ENCODE measurements around the gene OPTC.

OPTC gene

DNA sequence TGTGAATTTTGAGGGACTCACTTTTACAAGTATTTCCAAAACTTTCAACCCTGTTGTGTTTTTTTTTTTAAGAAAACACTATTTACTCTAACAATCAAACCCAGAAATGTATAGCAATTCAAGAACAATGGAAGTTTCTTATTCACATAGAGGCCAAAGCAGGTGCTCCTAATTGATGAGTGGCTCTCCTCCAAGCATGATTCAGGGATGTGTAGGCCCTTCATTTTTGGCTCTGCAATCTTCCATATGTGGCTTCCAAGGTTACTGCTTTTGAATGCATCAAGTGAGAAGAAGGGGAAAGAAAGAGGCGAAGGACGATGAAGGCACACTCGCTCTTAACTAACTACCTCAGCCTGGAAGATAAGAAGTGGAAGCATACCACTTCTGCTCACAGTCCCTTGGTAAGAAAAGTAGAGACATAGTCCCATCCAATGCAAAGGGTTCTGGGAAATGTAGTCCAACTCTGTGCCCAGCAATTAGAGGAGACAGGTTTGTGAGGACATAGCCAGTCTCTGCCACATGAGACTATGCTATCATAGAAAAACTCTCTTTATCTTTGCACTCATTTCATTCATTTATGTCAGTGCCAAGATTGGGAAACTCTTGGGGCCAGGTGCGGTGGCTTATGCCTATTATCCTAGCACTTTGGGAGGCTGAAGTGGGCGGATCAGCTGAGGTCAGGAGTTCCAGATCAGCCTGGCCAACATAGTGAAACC is 46.0 kb downstream of the OPTC start:
- DNase-seq = no peak

DNA sequence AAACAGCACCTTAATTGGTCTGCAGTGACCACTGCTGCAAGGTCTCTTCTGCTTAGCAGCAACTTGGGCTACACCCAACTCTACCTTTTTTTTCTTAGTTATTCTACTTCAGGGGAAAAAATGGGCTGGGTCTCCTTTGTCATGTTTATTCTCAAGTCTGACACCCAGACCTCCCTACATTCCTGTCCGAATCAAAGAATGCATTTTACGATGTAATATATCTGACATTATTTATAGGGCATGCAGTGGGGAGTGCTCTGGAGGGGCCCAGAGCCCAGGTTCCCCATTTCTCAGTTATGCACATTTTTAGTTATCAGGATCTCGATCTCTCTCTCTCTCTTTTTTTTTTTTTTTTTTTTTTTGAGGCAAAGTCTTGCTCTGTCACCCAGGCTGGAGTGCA is 50.5 kb downstream of the OPTC start:
- DNase-seq = no peak

DNA sequence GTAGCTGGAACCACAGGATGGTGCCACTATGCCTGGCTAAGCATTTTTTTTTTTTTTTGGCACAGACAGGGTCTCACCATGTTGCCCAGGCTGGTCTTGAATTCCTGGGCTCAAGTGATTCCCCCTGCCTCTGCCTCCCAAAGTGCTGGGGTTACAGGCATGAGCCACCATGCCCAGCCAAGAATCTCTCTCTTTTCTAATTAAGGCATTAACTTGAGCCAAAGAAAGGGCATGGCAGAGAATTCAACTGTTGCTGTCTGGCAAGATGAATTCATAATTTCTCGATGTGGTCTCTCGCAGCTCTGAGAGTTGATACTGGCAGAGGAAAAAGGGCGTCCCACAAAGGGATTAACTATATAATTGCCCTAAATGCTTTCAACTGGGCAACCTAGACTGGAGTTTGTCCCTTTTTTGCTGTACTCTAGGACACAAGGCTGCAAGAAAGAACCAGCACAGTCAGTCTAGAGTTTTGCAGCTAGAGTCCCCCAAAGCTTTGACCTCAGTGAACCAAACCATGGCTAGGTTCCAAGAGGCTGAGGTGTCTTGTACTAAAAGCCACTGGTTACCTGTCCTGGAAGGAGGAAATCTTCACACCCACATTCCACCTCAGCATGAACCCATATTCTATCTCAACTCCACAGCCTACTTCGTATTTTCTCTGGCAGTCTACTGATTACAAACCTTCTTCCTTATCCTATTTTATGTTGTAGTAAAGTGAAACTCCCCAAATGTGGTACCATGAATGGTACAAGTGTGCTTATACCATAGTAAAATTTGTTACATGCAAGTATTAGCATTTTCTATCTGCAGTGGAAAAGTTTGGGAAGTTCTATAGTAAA is 51.2 kb downstream of the OPTC start:
- no peak for DNase-seq

DNA sequence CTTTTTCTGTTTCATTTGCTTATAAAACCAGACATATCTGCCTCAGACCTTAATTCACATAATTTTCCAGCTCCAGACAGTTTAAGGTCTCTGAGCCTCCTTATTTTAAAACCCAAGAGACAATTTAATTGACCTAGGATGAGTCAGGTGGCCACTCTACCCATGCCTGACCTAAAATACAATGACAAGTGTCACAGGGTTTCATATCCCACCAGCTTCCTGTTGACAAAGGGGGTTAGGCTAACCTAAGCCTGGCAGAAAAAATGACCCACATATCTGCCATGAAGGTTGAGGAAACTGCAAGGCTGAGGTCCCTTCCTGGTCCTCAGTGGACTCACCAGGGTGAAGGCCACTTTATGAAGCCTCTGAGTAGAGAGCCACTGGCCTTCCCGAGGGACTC is 52.3 kb downstream of the OPTC start:
- no peak for DNase-seq

DNA sequence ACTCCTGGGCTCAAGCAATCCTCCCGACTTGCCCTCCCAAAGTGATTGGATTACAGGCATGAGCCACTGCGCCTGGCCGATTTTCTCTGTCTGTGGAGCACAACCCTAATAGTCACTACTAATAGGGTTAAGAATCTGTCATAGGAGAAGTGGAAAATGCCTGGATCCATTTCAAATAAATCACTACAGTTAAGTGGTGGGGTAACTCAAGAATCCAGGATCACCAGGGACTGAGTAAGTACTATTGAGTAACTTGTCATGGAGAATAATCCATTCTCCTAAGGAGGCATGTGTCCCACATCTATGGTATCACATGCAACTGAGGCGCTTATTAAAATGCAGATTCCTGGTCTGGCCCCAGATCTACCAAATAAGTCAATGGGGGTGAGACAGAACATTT is 53.2 kb downstream of the OPTC start:
- DNase-seq = no peak

DNA sequence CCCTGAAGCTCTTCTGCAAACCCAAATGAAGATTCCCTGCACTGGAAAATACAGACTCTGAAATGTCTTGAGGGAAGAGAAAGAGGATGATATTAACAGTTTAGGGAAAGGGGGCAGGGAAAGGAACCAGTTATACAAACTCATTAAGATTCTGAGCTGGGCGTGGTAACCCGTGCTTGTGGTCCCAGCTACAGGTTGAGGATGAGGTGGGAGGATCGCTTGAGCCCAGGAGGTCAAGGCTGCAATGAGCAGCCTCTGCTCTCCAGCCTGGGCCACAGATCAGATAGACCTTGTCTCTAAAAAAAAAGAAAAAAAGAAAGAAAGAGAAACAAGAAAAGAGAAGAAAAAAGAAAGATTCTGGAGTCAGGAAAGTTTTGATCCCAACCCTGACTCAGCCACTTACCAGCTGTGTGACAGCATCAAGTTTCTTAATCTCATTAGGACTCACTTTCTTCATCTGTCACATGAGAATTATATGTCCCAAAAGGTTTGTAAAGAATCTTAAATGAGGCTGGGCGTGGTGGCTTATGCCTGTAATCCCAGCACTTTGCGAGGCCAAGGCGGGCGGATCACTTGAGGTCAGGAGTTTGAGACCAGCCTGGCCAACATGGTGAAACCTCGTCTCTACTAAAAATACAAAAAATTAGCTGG is 53.9 kb downstream of the OPTC start:
- no peak for DNase-seq

DNA sequence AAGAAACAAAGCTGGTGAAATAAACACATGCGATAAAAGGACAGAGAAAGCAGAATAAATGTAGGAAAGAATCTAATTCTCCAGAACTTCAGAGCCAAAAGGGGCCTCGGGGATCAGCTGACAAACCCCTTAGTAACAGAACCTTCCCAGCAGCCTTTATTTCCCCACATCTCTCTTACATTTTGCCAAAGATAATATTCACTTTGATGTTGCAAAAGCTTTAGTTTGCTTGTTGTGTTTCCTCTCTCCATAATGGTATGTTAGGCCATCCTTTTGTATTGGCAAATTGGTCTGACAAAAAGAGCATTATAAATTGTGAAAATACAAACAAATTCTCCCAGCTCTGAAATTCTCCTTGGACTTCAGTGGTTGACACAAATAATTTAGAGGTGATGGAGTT is 54.9 kb downstream of the OPTC start:
- DNase-seq = peak; percentile 71

DNA sequence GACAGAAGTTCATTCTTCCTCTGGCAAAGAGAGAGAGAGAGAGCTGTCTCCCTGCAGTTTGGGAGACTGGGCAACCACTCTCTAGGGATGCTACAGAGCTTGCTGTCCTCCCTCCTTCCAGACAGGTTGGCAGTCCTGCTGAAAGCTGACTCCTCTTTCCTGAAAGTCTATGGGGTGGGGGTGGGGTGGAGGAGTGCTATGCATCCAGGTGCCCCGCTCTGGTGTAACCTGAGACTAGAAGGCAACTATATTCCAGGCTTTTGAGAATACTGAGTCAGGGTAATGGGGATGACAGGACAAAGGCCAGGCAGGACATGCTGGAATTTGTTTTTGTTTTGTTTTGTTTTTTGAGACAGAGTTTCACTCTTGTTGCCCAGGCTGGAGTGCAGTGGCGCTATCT is 55.4 kb downstream of the OPTC start:
- no peak for DNase-seq

DNA sequence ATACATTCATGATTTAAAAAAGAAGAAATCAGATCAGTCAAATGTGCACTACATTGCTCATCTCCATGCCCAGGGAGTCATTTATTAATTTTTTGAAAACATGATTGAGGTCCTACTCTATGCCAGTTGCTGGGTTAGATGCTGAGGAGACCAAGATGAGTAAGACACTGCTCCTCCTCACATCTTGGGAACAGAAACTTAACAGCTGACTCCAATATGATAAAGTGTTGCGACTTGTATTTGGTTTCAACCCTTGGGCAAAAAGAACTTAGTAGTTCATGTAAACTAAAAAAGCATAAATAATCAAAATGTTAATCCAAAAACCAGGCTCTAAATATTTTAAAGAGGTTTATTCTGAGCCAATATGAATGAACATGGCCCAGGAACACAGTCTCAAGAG is 56.9 kb downstream of the OPTC start:
- DNase-seq = no peak

DNA sequence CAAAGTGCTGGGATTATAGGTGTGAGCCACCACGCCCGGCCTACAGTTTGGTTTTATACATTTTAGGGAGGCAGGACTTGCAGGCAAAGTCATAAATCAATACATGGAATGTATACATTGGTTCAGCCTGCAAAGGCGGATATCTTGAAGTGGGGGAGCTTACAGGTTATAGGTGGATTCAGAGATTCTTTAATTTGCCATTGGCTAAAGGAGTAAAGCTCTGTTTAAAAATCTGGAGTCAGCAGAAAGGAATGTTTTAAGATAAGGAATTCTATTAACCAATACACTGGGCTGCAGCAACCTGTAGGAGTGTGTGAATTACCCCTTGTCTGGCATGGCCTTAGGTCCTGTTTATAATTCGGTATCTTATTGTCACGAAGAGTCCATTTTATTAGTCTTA is 57.6 kb downstream of the OPTC start:
- no peak for DNase-seq

DNA sequence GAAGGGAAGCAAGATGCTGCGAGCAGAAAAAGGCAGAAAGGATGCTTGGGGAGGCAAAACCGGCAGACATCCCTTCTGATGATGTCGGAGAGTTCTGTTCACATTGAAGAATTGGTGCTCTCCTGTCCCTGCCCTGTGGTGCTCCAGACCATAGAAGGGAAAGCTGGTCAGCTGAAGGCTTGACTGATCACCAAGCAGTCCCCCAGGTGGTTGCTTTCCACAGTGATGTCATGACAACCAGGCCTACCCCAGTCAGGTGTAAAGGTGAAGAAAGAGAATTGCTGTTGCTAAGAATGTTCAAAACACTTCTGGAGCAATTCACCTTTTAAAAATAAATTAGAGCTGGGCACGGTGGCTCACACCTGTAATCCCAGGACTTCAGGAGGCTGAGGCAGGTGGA is 59.5 kb downstream of the OPTC start:
- DNase-seq = no peak

DNA sequence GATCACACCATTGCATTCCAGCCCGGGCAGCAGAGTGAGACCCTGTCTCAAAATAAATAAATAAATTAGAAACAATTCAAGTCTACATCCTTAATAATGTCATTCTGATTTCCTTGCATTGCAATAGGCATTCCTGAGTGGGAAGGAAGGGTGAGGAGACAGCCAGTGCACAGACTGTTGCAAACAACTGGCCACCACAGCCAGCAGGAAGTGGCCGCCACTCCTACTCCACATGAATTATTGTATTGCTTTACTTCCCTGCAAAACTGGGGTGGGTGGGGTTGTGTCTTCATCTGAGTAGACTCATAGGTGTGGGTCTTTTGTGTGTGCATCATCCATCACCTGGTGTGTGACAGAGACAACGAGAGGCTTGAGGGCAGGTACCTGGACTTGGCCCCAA is 60.1 kb downstream of the OPTC start:
- no peak for DNase-seq

DNA sequence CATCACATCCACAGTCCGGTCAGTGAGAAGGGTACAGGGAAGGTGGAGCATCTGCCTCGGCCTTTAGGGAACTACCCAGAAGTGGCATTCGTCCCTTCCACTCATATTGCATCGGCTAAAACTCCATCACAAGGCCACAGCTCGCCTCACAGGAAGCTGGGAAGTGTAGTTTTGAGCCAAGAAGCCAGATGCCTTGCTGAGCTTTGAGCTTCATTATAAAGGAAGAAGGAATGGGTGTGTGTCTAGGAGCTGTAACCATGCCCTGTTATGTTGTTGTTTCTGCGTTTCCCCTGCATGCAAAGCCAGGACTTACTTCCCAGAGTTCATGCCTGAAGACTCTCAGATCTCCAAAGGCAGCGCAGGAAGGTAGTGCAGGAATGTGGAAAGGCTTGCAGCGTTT is 61.1 kb downstream of the OPTC start:
- DNase-seq = no peak

DNA sequence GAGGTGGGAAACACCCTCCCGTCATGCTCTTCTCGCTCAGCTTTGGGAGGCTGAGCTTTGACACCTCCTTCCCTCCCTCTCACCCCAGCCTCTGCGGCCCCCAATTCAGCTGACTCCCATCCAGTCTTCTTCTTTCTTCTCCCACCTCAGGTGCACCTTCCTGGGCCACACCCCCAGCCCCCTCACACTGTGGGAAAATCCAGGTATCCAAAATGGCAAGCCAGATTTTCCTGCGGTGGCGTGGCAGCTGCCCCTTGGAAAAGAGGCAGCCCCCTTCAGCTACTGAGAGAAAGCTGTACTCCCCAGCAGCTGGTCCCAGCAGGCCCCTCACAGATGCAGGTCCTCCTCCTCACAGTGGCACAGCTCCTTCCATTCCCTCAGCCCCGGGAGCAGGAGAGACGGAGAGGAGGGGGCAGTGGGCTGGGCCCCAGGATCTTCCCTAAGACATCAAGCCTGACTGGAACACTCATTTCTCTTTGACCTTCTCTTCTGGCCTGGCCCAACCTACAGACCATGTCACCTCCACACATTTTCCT is 61.6 kb downstream of the OPTC start:
- DNase-seq = no peak

DNA sequence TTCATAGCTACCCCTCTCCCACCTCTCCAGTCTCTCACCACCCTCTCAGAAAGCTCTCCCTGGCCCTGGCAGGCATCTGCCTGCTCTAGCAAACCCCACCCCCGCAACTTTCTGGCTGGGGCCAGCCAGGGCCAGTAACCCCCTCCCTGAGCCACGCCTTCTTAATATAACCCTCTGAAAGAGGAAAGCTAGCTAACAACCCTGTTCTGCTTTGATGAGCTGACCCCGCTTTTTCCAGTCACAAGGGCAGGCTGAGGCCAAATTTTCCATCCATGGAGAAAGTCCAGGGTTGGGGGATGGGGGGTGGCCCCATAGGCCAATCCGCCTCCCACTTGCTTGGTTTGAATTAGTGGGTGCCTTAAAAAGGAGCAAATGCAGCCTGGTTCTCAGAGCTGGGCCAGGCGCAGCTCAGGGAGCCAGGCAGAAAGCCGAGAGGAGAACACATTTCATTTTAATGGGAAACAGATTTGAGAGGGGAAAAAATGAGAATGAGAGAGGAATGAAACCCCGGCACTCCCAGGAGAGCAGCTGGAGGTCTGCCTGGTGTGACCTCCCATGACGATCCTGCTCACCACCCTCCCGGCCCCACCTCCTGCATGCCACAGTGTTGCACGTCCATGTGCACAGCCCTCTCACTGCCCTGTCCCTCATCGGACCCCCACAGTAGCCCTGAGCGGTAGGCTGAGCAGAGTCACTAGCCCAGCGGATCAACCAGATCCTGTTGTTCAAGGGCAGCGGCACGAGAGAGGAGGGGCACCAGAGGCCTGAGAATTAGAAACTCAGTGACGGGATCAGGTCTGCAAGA is 62.3 kb downstream of the OPTC start:
- peak; percentile 42 for DNase-seq

DNA sequence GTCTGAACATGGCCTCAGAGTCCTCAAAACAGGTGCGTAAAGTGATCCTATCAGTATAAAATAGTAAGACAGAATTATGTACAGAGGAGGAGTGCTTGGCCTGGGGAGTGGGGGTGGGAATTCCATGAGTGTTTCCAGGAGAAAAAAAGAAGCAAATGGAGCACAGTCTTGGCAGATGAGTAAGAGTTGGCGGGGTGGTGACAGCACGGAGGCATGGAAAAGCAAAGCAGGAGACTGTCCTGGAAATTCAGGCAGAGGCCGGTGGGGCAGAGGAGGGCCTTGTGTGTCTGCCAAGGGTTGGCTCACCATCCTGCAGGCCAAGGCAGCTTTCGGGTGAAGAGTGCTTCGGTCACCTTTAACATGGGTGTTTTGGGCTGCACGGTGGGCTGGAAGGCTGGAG is 63.4 kb downstream of the OPTC start:
- DNase-seq = no peak

DNA sequence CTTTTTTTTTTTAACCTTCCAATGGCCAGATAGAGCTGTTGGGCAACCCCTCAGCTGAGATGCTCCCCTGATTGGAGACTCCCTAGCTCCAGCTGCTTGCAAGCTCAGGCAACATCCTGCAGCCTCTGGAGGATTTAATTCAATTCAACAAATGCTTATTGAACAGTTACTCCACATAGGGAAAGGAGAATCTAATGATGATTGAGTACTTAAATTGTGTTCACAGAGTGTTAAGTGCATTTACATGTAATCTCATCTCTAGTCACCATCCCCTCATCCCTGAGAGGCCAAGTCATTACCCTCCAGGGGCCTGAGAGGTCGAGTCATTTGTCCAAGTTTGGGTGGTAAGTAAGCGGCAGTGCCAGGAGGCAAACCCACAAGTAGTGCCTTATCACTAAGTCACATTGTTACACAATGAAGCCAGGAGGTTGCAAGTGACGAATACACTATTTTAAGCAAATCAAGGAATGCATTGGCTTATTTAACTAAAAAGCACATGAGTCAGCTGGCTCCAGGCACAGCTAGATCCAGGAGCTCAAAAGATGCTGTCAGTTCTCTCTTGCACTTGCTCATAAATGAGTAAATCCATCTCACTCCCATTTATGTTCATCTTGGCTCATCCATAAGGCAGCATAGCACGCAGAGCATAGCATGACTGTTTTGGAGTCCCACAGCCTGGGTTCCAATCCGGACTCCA is 64.3 kb downstream of the OPTC start:
- DNase-seq = no peak
